OCI-LY1 (cell line): Measurements from ENCODE around the gene LETM1.

ENCODE experiments used
- EZH2 ChIP-seq: fragments of 200-600 bp; sonication (generic), shearing (Covaris generic); IDR thresholded peaks from 2 replicates; pipeline ENCODE4 v1.8.0; 2017; ENCODE audit warnings: borderline replicate concordance, mixed run types, mild to moderate bottlenecking, antibody characterized with exemption, low read length, moderate library complexity, mixed read lengths
- TF ChIP-seq, protein P1 (sequence below): fragments of 200-600 bp; sonication (generic), shearing (Covaris generic); IDR thresholded peaks from 2 replicates; pipeline ENCODE4 v1.5.1; 2017; ENCODE audit warnings: mild to moderate bottlenecking, antibody characterized with exemption, low read length, moderate library complexity, mixed read lengths

DNA sequence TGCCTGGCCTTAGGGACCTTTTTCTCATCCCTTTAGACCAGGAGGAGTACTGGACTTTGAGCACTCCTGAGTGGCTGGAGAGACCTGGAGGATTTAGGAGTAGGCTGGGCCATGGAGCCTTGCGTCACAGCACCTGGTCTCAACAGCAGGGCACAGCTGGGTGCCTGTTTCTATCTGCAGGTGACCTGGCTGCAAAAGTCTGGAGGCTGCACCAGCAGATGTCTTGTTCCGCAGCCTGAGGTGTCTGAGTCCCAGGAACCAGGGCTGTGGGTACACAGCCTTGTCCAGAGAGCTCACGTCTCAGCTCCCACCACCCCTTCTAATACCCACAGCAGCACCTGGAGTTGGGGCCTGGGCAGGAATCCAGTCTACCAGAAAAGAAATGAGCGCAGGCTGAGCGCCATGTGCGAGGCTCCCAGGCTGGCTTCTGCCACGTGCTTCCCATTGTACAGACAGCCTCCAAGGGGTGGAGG is 10.3 kb upstream of the LETM1 start:
- TF ChIP-seq, protein P1, sequence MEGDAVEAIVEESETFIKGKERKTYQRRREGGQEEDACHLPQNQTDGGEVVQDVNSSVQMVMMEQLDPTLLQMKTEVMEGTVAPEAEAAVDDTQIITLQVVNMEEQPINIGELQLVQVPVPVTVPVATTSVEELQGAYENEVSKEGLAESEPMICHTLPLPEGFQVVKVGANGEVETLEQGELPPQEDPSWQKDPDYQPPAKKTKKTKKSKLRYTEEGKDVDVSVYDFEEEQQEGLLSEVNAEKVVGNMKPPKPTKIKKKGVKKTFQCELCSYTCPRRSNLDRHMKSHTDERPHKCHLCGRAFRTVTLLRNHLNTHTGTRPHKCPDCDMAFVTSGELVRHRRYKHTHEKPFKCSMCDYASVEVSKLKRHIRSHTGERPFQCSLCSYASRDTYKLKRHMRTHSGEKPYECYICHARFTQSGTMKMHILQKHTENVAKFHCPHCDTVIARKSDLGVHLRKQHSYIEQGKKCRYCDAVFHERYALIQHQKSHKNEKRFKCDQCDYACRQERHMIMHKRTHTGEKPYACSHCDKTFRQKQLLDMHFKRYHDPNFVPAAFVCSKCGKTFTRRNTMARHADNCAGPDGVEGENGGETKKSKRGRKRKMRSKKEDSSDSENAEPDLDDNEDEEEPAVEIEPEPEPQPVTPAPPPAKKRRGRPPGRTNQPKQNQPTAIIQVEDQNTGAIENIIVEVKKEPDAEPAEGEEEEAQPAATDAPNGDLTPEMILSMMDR, result no peak
- TF ChIP-seq EZH2, result no peak
